Stimulated activated naive CD4-positive, alpha-beta T cell treated with Interleukin-2 at 50 U/mL for 16 hours (primary cell): ENCODE results near the gene GPNMB.
"Not testable (repeated sequence)": the region's sequence is repeated elsewhere in the genome, so short reads cannot be mapped to it uniquely, and the experiment has no call there.

ENCODE experiments used
- DNase-seq: peaks from one replicate; lab custom pipeline; 2025; lab: John Stamatoyannopoulos, UW

GPNMB gene

DNA sequence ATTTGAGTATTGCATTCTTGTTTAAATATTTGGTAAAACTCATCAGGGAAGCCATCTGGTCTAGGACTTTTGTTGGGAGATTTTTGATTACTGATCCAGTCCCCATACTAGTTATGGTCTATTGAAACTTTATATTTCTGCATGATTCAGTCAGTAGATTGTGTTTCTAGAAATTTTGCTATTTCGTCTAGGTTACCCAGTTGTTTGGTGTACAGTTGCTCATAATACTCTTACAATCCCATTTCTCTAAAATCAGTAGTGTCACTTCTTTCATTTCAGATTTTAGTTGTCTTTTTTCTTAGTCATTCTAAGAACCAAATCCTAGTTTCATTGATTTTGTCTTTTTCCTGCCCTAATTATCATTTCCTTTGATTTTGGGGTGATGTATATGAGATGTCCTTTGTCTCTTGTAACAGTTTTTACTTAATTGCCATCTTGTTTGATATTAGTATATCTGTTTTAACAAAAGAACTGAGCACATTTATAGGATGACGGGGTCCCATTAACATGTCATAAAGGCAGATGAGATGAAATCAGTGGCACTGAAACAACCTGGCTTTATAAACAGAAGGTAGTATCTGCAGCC is 60.5 kb downstream of the GPNMB start:
- DNase-seq: no peak

DNA sequence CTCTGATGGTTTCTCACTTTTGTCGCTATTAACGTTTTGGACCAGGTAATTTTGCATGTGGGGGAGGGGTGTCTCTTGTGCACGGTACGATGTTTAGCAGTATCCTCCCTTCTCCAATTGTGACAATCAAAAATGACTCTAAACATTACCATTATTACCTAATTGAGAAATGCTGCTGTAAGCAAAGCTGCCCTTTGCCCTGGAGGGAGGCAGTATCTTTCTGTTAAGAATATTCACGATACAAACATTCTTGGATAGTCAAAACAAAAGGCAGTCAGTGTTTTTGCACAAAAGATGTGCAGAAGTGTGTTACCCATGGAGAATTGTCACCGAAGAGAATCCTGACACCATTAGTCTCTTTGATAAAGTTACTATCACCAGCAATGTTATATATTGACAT is 62.2 kb downstream of the GPNMB start:
- DNase-seq: no peak

DNA sequence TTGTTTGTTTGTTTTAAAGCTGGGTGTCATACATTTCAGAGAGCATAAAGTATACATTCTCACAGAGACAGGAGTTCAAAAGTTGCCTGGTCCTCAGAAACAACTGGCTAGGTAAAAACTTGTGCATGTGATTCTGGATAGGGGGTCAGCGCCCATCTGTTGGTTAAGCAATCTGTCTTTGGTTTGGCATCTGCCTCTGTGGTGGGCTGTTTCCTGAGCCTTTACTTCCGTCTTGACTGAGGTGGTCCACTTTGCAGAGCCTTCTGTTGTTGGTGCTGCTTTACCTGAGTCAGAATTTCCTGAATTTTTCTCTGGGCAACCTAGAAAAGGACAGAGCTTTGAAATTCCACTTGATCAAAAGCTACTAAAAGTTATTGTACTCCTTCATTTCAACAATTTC is 65.6 kb downstream of the GPNMB start:
- DNase-seq: not testable (repeated sequence)

- no peak for DNase-seq
These were observed 68.8 kb downstream of the GPNMB start for GRCh38 chr7:23315366-23315765.
